IPS-18a (cell line): ENCODE measurements around the gene SLN.

Source experiments
- H3K27ac ChIP-seq: one replicate; pipeline ENCODE4 v1.5.1; 2013; ENCODE audit warnings: low read length
- H3K27me3 ChIP-seq: one replicate; pipeline ENCODE4 v1.6.1; 2013; ENCODE audit warnings: mild to moderate bottlenecking, low read length; ENCODE audit not compliant: control insufficient read depth, insufficient read depth
- H3K36me3 ChIP-seq: one replicate; pipeline ENCODE4 v1.6.1; 2013; ENCODE audit warnings: low read depth, low read length; ENCODE audit not compliant: control insufficient read depth
- H3K4me1 ChIP-seq: one replicate; pipeline ENCODE4 v1.6.1; 2013; ENCODE audit warnings: low read depth, low read length; ENCODE audit not compliant: control insufficient read depth
- H3K4me3 ChIP-seq: one replicate; pipeline ENCODE4 v1.5.1; 2013; ENCODE audit warnings: low read length
- H3K9ac ChIP-seq: one replicate; pipeline ENCODE4 v1.6.1; 2013; ENCODE audit warnings: mild to moderate bottlenecking, low read length, moderate library complexity
- H3K9me3 ChIP-seq: one replicate; pipeline ENCODE4 v1.6.1; 2013; ENCODE audit warnings: low read depth, low read length; ENCODE audit not compliant: control insufficient read depth

Gene SLN

DNA sequence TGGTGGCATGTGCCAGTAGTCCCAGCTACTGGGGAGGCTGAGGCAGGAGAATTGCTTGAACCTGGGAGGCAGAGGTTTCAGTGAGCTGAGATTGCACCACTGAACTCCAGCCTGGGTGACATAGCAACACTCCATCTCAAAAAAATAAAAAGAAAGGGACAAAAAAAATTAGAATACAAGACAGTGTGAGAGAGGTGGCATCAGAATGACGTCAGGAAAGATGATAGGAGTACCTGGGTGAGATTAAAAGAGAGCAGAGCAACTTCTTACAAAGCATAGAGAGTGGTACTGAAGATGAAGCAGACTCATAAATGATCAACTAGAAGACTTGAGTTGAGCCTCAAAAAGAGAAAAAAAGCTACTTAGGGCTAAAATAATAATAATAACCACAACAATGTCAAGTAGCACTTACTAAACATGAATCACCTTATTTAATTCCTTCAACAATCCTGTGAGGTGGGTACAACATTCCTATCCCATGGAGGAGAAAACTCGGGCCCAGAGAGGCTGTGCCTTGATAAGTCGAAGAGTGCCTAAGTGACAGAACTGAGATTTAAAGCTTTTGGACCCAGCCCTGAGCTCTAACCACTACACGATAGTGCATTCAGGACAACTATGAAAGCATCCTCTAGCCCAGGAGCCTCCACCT lies 5.2 kb upstream of the SLN start:
- Histone ChIP-seq H3K27ac (no peak overlapping the region), H3K4me1 (no peaks in the 10 kb centered on the region)

DNA sequence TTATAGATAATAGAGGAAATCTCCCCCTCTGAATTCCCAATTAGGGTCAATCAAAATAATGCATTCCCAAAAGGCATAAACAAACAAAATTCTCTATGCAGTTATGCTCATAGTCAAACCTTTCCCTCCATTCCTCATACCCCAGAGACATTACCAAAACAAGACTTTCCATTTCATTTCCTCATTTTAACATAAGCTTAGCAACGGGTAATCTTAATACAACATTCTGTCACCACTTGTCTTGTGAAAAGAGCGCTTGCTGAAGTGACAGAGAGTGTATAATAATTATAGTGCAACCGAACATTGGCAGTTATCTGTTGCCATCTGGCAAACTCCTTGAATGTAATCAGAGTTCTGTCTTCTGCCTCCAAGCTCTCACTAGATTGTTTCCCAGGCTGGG lies 1.2 kb upstream of the SLN start:
- no peak overlapping the region for H3K4me3 ChIP-seq
- no peaks in the 10 kb centered on the region for H3K27me3 ChIP-seq
- H3K9ac ChIP-seq, result no peak overlapping the region
- H3K4me1 ChIP-seq, result peaks cover 6% of the 10 kb centered on the region
- no peaks in the 10 kb centered on the region for H3K9me3 ChIP-seq
- H3K36me3 ChIP-seq, result no peaks in the 10 kb centered on the region
- H3K27ac ChIP-seq, result no peak overlapping the region

More for the DNA sequence above, 5.2 kb upstream of the SLN start:
- Histone ChIP-seq H3K9ac (no peak overlapping the region), H3K4me3 (no peak overlapping the region), H3K27me3 (no peaks in the 10 kb centered on the region), H3K9me3 (no peaks in the 10 kb centered on the region), H3K36me3 (no peaks in the 10 kb centered on the region)

DNA sequence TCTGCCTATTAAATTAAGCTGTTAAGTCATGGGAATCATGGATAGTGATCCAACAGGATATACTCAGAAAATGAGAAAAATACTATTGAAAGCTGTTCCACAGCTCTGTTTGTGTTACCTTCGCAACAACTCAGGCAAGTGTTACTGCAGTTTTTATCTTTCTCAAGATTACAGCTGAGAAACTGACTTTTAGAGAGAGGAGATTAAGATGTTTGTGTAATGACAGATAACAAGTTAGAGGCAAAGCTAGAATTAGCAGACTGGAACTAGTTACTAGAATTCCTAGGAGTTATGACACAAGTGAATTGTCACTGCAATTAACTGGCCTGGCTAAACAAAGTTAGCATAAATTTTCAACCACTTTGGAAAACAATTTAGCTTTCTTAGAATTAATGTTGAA lies 1.6 kb downstream of the SLN start:
- no peak overlapping the region for H3K4me3 ChIP-seq
- no peak overlapping the region for H3K27ac ChIP-seq
- no peaks in the 10 kb centered on the region for H3K9me3 ChIP-seq
- peaks cover 18% of the 10 kb centered on the region for H3K4me1 ChIP-seq
- H3K36me3 ChIP-seq, result no peaks in the 10 kb centered on the region
- no peaks in the 10 kb centered on the region for H3K27me3 ChIP-seq
- no peak overlapping the region for H3K9ac ChIP-seq

DNA sequence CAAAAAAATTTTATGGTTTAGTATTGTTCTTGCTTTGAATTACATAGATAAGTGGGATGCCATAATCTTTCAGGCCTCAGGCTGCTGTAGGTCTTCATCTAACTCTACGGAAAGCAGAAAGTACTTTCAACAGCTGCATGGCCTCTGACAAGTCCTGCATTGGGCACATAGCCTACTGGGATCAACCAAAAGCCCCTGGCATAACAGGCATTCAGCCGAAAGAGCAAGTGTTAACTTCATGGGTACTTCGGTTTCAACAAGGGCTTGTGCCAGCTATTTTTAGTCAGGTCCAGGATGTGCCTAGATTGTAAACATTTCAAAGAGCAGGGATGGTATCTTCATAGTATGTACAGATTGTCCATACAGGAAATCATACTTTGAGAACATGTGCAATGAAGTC lies 3.1 kb downstream of the SLN start:
- no peaks in the 10 kb centered on the region for H3K36me3 ChIP-seq

DNA sequence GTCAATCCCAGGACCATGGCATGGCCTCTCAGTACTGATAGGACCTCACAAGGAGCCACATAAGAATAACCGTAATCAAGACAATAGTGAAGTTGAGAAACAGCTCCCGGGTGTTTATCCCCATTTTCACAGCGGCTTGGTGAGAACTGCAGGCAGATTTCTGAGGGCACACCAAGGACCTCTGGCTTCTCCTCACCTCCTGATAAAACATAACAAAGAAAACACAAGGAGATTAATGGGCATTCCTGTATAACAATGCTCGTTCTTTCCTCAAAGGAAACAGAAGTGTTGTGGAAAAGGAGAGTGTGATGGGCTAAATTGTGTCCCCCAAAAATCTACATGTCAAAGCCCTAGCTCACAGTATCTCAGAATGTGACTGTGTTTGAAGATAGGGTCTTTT lies 4.0 kb downstream of the SLN start:
- no peaks in the 10 kb centered on the region for H3K27me3 ChIP-seq
- H3K9ac ChIP-seq, result no peak overlapping the region
- no peak overlapping the region for H3K4me3 ChIP-seq
- no peak overlapping the region for H3K27ac ChIP-seq
- peaks cover 18% of the 10 kb centered on the region for H3K4me1 ChIP-seq
- no peaks in the 10 kb centered on the region for H3K36me3 ChIP-seq
- H3K9me3 ChIP-seq, result no peaks in the 10 kb centered on the region

More for the DNA sequence above, 3.1 kb downstream of the SLN start:
- H3K9me3 ChIP-seq, result no peaks in the 10 kb centered on the region
- H3K9ac ChIP-seq, result no peak overlapping the region
- H3K27me3 ChIP-seq, result no peaks in the 10 kb centered on the region
- H3K4me1 ChIP-seq, result peaks cover 18% of the 10 kb centered on the region
- H3K27ac ChIP-seq, result no peak overlapping the region
- no peak overlapping the region for H3K4me3 ChIP-seq

DNA sequence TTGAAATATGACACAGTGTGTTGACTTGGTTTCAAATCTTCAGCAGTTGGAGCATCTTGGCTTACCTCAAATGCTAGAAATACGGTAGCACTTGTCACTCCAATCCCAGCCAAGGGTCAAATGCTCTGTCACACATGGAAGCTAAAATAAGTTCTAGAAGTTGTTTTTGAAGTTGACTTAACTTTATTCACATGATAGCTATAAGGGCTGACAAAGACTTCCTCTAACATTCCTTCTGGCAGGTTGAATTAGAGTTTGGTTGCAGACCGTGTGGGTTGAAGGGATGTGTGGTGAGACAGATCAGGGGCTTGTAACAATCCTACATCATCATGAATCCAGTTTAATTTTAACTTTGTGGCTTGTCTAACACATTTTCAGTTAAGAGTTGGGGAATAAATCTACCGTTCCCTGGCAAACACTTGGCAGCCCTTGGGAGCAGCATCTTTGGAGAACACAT lies 4.6 kb downstream of the SLN start:
- Histone ChIP-seq H3K9me3 (no peaks in the 10 kb centered on the region), H3K27me3 (no peaks in the 10 kb centered on the region), H3K4me1 (peaks cover 18% of the 10 kb centered on the region), H3K27ac (no peak overlapping the region), H3K4me3 (no peak overlapping the region), H3K36me3 (no peaks in the 10 kb centered on the region), H3K9ac (no peak overlapping the region)

DNA sequence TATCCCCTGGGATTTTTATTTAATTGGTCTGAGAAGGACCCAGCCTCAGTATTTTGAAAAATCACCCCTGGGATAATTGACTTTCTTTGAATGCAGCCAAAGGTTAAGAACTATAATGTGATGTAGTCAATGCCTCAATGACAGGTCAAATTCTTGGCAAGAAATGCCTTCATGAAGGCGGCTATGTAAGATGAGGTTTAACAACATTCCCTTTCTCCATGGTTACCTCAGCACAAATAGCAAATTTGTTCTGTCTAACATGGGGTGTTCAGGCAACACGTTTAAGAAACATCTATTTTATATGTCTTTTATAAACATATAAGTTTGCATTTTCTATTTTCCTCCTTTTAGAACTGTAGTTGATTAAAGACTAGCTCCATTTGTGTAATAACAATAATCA lies 5.3 kb downstream of the SLN start:
- Histone ChIP-seq H3K27ac (no peak overlapping the region), H3K9me3 (no peaks in the 10 kb centered on the region), H3K27me3 (no peaks in the 10 kb centered on the region), H3K36me3 (no peaks in the 10 kb centered on the region), H3K4me1 (peaks cover 18% of the 10 kb centered on the region), H3K9ac (no peak overlapping the region), H3K4me3 (no peak overlapping the region)

DNA sequence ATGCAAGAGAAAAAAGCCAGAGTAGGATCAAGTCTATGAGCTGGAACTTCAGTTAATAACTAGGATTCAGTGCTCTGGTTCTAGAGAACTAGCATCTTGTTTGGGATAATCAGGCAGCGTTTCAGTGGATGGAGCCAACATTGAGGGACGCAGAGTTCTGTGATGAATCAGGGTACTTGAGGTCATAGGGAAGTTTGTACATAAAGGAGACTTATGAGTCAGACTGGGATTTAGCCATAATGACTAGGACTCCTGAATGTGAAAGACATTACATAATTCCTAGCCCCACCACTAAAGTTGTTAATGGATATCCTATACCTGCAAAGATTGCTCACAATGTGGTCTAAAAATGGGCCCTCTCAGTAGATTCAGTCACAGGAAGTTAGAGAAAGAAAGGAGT lies 6.8 kb downstream of the SLN start:
- Histone ChIP-seq H3K27me3 (no peaks in the 10 kb centered on the region), H3K9ac (no peak overlapping the region), H3K9me3 (no peaks in the 10 kb centered on the region), H3K4me1 (peaks cover 21% of the 10 kb centered on the region), H3K36me3 (no peaks in the 10 kb centered on the region), H3K27ac (no peak overlapping the region), H3K4me3 (no peak overlapping the region)

DNA sequence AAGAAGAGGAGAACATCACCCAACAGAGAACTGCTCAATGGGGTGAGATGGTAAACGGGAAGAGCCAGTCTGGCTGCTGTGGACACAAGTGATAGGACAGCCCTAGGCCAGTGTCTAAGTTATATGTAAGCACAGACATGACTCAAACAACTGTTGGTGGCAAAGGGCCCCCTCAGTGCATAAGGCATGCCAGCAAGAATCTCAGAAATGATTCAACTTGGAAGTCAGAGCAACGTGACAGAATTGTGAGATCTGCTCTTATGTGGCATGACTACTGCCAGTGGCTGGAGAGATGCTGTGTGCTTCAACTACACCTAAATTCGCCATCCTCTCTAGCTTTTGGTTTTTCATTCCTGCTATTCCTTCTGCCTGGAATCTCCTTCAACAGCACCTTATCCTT lies 7.4 kb downstream of the SLN start:
- H3K9ac ChIP-seq, result no peak overlapping the region
- no peaks in the 10 kb centered on the region for H3K27me3 ChIP-seq
- H3K4me3 ChIP-seq, result no peak overlapping the region
- no peak overlapping the region for H3K27ac ChIP-seq
- no peaks in the 10 kb centered on the region for H3K36me3 ChIP-seq
- H3K9me3 ChIP-seq, result no peaks in the 10 kb centered on the region
- H3K4me1 ChIP-seq, result peaks cover 21% of the 10 kb centered on the region

DNA sequence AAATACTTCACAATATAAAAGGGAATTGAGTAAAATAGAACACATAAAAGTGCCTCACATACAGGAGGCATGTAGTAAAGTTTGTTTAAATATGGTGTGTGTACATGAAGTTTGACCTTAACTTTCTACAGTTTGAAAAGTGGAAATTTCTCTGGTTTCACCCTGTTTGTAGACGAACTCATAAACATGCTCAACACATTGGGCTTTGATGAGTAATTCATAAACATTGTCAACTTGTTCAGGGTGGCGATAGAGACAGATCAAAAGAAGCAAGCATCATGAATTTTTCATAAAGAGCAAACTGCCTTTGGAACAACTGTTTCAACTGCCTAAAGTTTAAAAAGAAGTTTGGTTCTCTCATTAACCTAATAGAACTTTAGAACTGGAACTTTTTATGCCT lies 9.1 kb downstream of the SLN start:
- Histone ChIP-seq H3K9me3 (no peaks in the 10 kb centered on the region), H3K4me1 (peaks cover 13% of the 10 kb centered on the region), H3K27ac (no peak overlapping the region), H3K4me3 (no peak overlapping the region), H3K27me3 (no peaks in the 10 kb centered on the region), H3K9ac (no peak overlapping the region), H3K36me3 (no peaks in the 10 kb centered on the region)

DNA sequence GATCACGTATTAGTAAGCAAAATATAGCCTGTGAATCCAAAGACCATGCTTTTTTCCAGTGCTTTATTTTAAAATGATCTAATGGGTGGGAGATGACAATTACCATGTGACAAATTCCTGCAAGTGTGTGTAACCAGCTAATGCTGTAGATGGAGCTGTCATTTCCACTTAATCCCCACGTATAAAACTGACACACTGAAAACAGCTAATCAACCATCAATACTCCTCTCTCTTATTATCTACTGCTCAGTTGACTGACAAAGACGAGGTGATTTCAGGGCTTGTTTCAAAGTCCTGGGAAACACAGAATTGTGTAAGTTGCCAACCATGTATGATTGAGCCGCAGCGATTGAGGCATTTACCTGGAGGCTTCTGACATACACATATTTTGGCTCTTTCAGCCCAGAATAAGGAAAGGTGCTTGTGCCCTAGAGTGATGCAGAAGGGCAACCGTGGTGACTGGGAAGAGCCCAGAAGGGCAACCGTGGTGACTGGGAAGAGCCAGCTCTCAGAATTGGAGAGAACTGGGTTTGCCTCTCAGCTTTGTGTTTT lies 9.7 kb downstream of the SLN start:
- Histone ChIP-seq H3K4me1 (peaks cover 7% of the 10 kb centered on the region), H3K36me3 (no peaks in the 10 kb centered on the region), H3K27ac (no peak overlapping the region), H3K4me3 (no peak overlapping the region), H3K9ac (no peak overlapping the region), H3K27me3 (no peaks in the 10 kb centered on the region), H3K9me3 (no peaks in the 10 kb centered on the region)
